Natural killer cell treated with Interleukin-12 subunit alpha and Interleukin-12 subunit beta and Interleukin-15 and Interleukin-18, amount 100 ng/mL, for 72 hours (primary cell): ENCODE data around the gene ZNF627. TPM values are rescaled to one million over a fixed set of nuclear protein-coding genes. Genes with fewer than 3 reads are reported as not detected.
"Not testable (repeated sequence)": the region's sequence is repeated elsewhere in the genome, so short reads cannot be mapped to it uniquely, and the experiment has no call there.

ENCODE experiments used
- ATAC-seq, 2 donors: fragments of 150-1000 bp; cut with Tn5 transposase in 1 of 2; sonication (Bioruptor Pico), chemical (Tn5 transposase) in 1 of 2; 2 replicates each; pipeline ENCODE4 v1.10.0; 2021
- DNase-seq: peaks from one replicate; pipeline ENCODE4 v3.0.0; 2022; ENCODE audit warnings: low spot score
- H3K27ac Mint-ChIP-seq, 2 donors: 1 replicate in 1 of 2; 2 replicates in 1 of 2; pipeline ENCODE4 v1.8.0; 2022; ENCODE audit warnings: mixed read lengths in 2 of 2, mild to moderate bottlenecking in 1 of 2, moderate library complexity in 1 of 2
- H3K27me3 Mint-ChIP-seq, 2 donors: 1 replicate in 1 of 2; 2 replicates in 1 of 2; pipeline ENCODE4 v1.8.0; 2022; ENCODE audit warnings: mixed read lengths in 2 of 2
- H3K36me3 Mint-ChIP-seq: one replicate; pipeline ENCODE4 v1.8.0; 2022; ENCODE audit warnings: mixed read lengths
- H3K4me1 Mint-ChIP-seq, 2 donors: 1 replicate in 1 of 2; 2 replicates in 1 of 2; pipeline ENCODE4 v1.8.0; 2022; ENCODE audit warnings: low read depth in 2 of 2, mixed read lengths in 2 of 2, mild to moderate bottlenecking in 1 of 2
- H3K4me3 Mint-ChIP-seq: one replicate; pipeline ENCODE4 v1.8.0; 2022; ENCODE audit warnings: mixed read lengths
- H3K9me3 Mint-ChIP-seq: 2 replicates; pipeline ENCODE4 v1.8.0; 2022; ENCODE audit warnings: mixed read lengths
- total RNA-seq, 2 donors: library from RNA; stranded (reverse); gene quantifications; one replicate each; pipeline ENCODE4 v1.2.3, GENCODE V29; 2022

Gene ZNF627
- total RNA-seq, 2 donors from 2014 or later = 5.1 to 6.8 TPM

GRCh38 chr19:11622401-11622800 lies 25.1 kb downstream of the ZNF627 start:
- ATAC-seq, H3K27ac Mint-ChIP-seq, H3K9me3 Mint-ChIP-seq, H3K4me3 Mint-ChIP-seq, DNase-seq: not testable (repeated sequence)
- Mint-ChIP-seq H3K36me3 (peaks cover 22% of the 10 kb centered on the region), H3K27me3 (peaks cover 0 to 11% of the 10 kb centered on the region in 2 donors), H3K4me1 (peaks cover 6 to 14% of the 10 kb centered on the region in 2 donors)

GRCh38 chr19:11624069-11624463 lies 26.8 kb downstream of the ZNF627 start:
- Mint-ChIP-seq H3K9me3 (no peaks in the 10 kb centered on the region), H3K27ac (no peak overlapping the region), H3K36me3 (peaks cover 8% of the 10 kb centered on the region), H3K4me3 (peak overlapping the region; percentile 58), H3K4me1 (peaks cover 6 to 14% of the 10 kb centered on the region in 2 donors), H3K27me3 (peaks cover 0 to 11% of the 10 kb centered on the region in 2 donors)
- DNase-seq (no peak), ATAC-seq (no peak)

- no peak overlapping the region for H3K4me3 Mint-ChIP-seq
- H3K9me3 Mint-ChIP-seq = no peaks in the 10 kb centered on the region
- H3K4me1 Mint-ChIP-seq = peaks cover 6 to 14% of the 10 kb centered on the region in 2 donors
- peaks cover 0 to 11% of the 10 kb centered on the region in 2 donors for H3K27me3 Mint-ChIP-seq
- ATAC-seq = no peak
- no peak for DNase-seq
- peaks cover under 1% of the 10 kb centered on the region for H3K36me3 Mint-ChIP-seq
- H3K27ac Mint-ChIP-seq = no peak overlapping the region
These were observed 29.0 kb downstream of the ZNF627 start for GRCh38 chr19:11626252-11626651.

DNA sequence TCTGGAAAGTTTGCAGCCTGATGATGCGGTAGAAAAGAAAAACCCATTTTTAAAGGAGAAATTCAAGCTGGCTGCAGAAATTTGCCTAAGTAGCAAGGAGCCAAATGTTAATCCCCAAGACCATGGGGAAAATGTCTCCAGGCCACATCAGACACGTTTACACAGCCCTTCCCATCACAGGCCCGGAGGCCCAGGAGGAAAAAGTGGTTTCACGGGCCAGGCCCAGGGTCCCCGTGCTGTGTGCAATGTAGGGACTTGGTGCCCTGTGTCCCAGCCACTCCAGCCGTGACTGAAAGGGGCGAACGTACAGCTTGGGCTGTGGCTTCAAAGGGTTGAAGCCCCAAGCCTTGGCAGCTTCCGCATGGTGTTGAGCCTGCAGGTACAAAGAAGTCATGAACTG lies 35.9 kb downstream of the ZNF627 start:
- Mint-ChIP-seq H3K27ac (no peak overlapping the region), H3K4me1 (no peaks in the 10 kb centered on the region), H3K4me3 (no peak overlapping the region), H3K9me3 (peaks cover 2% of the 10 kb centered on the region), H3K27me3 (peaks cover 0 to 4% of the 10 kb centered on the region in 2 donors), H3K36me3 (no peaks in the 10 kb centered on the region)
- no peak for DNase-seq
- no peak for ATAC-seq

- not testable (repeated sequence) for H3K9me3 Mint-ChIP-seq, ATAC-seq
These were observed 36.9 kb downstream of the ZNF627 start for GRCh38 chr19:11634018-11634662.

DNA sequence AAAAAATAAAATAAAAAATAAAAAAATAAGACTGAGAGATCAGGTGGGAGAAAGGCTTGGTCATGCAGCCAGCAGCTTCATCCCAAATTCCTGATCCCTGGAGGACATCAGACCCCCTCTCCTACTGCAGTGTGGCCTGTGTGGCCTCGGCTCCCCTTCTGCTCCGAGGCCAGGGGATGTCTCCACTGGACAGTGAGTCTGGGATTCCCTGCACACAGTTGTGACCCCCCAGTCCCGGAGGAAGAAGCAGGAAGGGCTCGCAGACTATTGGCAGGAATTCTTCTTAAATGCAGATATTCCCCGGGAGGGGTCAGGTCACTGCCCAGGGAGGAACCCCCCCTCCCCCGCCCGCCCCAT lies 41.9 kb downstream of the ZNF627 start:
- Mint-ChIP-seq H3K4me3 (peak overlapping the region; percentile 79), H3K36me3 (no peaks in the 10 kb centered on the region), H3K4me1 (no peaks in the 10 kb centered on the region), H3K27me3 (peaks cover 0 to 2% of the 10 kb centered on the region in 2 donors), H3K27ac (no peak overlapping the region), H3K9me3 (no peaks in the 10 kb centered on the region)
- ATAC-seq = peak in 1 of 2 donors; percentile 3
- no peak for DNase-seq

More at GRCh38 chr19:11634018-11634662, 36.9 kb downstream of the ZNF627 start:
- not testable (repeated sequence) for H3K4me3 Mint-ChIP-seq, H3K27ac Mint-ChIP-seq, H3K36me3 Mint-ChIP-seq, DNase-seq, H3K27me3 Mint-ChIP-seq, H3K4me1 Mint-ChIP-seq

GRCh38 chr19:11639602-11640471 lies 42.6 kb downstream of the ZNF627 start:
- DNase-seq = peak; percentile 93
- H3K9me3 Mint-ChIP-seq = no peaks in the 10 kb centered on the region
- peak; percentile 99 for ATAC-seq
- H3K36me3 Mint-ChIP-seq = no peaks in the 10 kb centered on the region
- H3K4me3 Mint-ChIP-seq = peak overlapping the region; percentile 79
- no peaks in the 10 kb centered on the region for H3K4me1 Mint-ChIP-seq
- H3K27me3 Mint-ChIP-seq = peaks cover 0 to 2% of the 10 kb centered on the region in 2 donors
- no peak overlapping the region for H3K27ac Mint-ChIP-seq

DNA sequence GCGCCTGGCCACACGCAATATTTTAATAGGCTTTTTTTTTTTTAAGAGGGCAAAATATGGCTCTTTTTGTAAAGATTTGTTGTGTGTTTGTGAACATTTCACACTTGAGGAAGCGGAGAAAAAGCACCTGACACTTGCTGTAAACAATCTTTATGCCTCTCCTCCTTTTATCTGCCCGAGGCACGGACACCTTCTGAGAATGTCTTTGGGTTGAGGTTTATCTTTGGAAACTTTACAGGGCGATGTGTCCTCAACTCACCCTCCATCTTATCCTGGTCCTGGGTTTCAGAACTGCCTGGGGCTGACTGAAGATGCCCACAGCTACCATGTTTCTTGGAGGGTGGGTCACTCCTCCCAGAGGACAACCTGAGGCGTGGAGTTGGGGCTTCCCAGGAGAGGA lies 44.0 kb downstream of the ZNF627 start:
- Mint-ChIP-seq H3K27me3 (peaks cover 0 to 2% of the 10 kb centered on the region in 2 donors), H3K27ac (no peak overlapping the region), H3K9me3 (no peaks in the 10 kb centered on the region), H3K4me1 (no peaks in the 10 kb centered on the region), H3K36me3 (no peaks in the 10 kb centered on the region), H3K4me3 (no peak overlapping the region)
- no peak for DNase-seq
- ATAC-seq = no peak

DNA sequence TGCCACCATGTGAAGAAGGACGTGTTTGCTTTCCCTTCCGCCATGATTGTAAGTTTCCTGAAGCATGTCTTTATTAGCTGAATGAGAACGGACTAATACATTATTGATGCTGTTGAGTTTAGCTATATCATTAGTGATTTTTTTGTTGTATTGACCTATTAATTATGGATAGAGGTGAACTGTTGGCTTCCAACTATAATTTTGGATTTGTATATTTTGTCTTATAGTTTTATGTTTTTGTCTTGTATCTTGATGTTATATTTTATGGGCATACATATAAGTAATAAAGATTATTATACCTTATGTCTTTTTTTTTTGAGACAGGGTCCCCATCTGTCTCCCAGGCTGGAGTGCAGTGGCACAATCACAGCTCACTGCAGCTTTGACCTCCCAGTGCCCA lies 45.6 kb downstream of the ZNF627 start:
- Mint-ChIP-seq H3K9me3 (no peaks in the 10 kb centered on the region), H3K27me3 (peaks cover 0 to 2% of the 10 kb centered on the region in 2 donors), H3K36me3 (no peaks in the 10 kb centered on the region), H3K4me3 (no peak overlapping the region), H3K4me1 (no peaks in the 10 kb centered on the region), H3K27ac (no peak overlapping the region)
- DNase-seq (no peak), ATAC-seq (no peak)

DNA sequence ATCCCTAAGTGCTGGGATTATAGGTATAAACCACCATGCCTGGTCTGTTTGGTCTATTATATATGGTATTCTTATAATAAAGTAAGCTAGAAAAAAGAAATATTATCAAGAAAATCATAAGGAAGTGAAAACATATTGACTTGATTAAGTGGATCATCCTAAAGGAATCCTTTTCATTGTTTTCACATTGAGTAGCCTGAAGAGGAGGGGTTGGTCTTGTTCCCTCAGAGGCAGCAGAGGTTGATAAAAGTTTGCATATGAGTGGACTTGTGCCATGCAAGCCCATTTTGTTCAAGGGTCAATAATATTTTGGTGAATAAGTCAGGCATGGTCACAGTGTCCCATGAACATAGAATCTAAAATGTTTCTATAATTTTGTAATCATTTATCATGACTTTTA lies 52.7 kb downstream of the ZNF627 start:
- H3K27ac Mint-ChIP-seq = no peak overlapping the region
- H3K9me3 Mint-ChIP-seq = peaks cover 10% of the 10 kb centered on the region
- no peak for DNase-seq
- no peak overlapping the region for H3K4me3 Mint-ChIP-seq
- no peak for ATAC-seq
- H3K36me3 Mint-ChIP-seq = peaks cover 12% of the 10 kb centered on the region
- no peaks in the 10 kb centered on the region for H3K27me3 Mint-ChIP-seq
- H3K4me1 Mint-ChIP-seq = no peaks in the 10 kb centered on the region

- H3K4me1 Mint-ChIP-seq = no peaks in the 10 kb centered on the region
- H3K27me3 Mint-ChIP-seq = no peaks in the 10 kb centered on the region
- peaks cover 10% of the 10 kb centered on the region for H3K9me3 Mint-ChIP-seq
- H3K4me3 Mint-ChIP-seq = no peak overlapping the region
- ATAC-seq (no peak), DNase-seq (no peak)
- peaks cover 12% of the 10 kb centered on the region for H3K36me3 Mint-ChIP-seq
- no peak overlapping the region for H3K27ac Mint-ChIP-seq
These were observed 53.8 kb downstream of the ZNF627 start for GRCh38 chr19:11651062-11651461.

DNA sequence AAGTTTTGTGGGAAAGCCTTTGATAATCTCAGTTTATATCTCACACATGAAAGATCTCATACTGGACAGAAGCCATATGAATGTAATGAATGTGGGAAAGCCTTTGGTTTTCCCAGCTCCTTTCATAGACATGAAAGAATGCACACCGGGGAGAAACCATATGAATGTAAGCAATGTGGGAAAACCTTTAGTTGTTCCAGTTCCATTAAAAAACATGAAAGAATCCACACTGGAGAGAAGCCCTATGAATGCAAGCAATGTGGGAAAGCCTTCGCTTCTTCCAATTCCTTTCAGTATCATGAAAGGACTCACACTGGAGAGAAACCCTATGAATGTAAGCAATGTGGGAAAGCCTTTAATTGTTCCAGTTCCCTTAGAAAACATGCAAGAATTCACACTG lies 54.8 kb downstream of the ZNF627 start:
- Mint-ChIP-seq H3K4me3 (no peak overlapping the region), H3K27me3 (no peaks in the 10 kb centered on the region), H3K27ac (no peak overlapping the region), H3K9me3 (peaks cover 10% of the 10 kb centered on the region), H3K4me1 (no peaks in the 10 kb centered on the region), H3K36me3 (peaks cover 12% of the 10 kb centered on the region)
- DNase-seq (no peak), ATAC-seq (no peak)

DNA sequence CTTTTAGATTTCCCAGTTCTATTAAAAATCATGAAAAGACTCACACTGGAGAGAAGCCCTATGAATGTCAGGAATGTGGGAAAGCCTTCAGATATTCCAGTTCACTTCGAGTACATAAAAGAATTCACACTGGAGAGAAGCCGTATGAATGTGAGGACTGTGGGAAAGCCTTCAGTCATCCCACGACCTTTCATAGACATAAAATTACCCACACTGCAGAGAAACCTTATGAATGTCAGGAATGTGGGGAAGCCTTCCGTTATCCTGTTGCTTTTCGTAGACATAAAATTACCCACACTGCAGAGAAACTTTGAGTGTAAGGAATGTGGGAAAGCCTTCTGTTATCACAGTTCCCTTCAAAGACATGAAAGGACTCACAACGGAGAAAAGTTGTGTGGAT lies 55.2 kb downstream of the ZNF627 start:
- DNase-seq (no peak), ATAC-seq (no peak)
- Mint-ChIP-seq H3K9me3 (peaks cover 10% of the 10 kb centered on the region), H3K4me1 (no peaks in the 10 kb centered on the region), H3K27ac (no peak overlapping the region), H3K27me3 (no peaks in the 10 kb centered on the region), H3K4me3 (no peak overlapping the region), H3K36me3 (peaks cover 12% of the 10 kb centered on the region)

- DNase-seq (no peak), ATAC-seq (no peak)
These were observed 59.3 kb downstream of the ZNF627 start for GRCh38 chr19:11656535-11656934.

More at GRCh38 chr19:11656535-11656934, 59.3 kb downstream of the ZNF627 start:
- Mint-ChIP-seq H3K9me3 (peaks cover 10% of the 10 kb centered on the region), H3K36me3 (peaks cover 12% of the 10 kb centered on the region), H3K4me1 (no peaks in the 10 kb centered on the region), H3K4me3 (no peak overlapping the region), H3K27ac (no peak overlapping the region), H3K27me3 (no peaks in the 10 kb centered on the region)
